OCI-LY1 (cell line): Measurements from ENCODE around the gene KAT6B.

ENCODE experiments used
- EZH2 ChIP-seq: fragments of 200-600 bp; sonication (generic), shearing (Covaris generic); IDR thresholded peaks from 2 replicates; pipeline ENCODE4 v1.8.0; 2017; ENCODE audit warnings: borderline replicate concordance, mixed run types, mild to moderate bottlenecking, antibody characterized with exemption, low read length, moderate library complexity, mixed read lengths
- TF ChIP-seq, protein P1 (sequence below): fragments of 200-600 bp; sonication (generic), shearing (Covaris generic); IDR thresholded peaks from 2 replicates; pipeline ENCODE4 v1.5.1; 2017; ENCODE audit warnings: mild to moderate bottlenecking, antibody characterized with exemption, low read length, moderate library complexity, mixed read lengths

- TF ChIP-seq, protein P1, sequence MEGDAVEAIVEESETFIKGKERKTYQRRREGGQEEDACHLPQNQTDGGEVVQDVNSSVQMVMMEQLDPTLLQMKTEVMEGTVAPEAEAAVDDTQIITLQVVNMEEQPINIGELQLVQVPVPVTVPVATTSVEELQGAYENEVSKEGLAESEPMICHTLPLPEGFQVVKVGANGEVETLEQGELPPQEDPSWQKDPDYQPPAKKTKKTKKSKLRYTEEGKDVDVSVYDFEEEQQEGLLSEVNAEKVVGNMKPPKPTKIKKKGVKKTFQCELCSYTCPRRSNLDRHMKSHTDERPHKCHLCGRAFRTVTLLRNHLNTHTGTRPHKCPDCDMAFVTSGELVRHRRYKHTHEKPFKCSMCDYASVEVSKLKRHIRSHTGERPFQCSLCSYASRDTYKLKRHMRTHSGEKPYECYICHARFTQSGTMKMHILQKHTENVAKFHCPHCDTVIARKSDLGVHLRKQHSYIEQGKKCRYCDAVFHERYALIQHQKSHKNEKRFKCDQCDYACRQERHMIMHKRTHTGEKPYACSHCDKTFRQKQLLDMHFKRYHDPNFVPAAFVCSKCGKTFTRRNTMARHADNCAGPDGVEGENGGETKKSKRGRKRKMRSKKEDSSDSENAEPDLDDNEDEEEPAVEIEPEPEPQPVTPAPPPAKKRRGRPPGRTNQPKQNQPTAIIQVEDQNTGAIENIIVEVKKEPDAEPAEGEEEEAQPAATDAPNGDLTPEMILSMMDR: no peak
- no peak for TF ChIP-seq EZH2
Observed at GRCh38 chr10:75061709-75062505, 235.5 kb downstream of the KAT6B start.
